Activated naive CD8-positive, alpha-beta T cell treated with anti-CD3 and anti-CD28 coated beads for 36 hours (primary cell): Measurements from ENCODE around the gene OSTN. TPM values are rescaled to one million over a fixed set of nuclear protein-coding genes. Genes with fewer than 3 reads are reported as not detected.
"Not testable (repeated sequence)": the region's sequence is repeated elsewhere in the genome, so short reads cannot be mapped to it uniquely, and the experiment has no call there.

Experiments
- DNase-seq: peaks from one replicate; pipeline ENCODE4 v3.0.0; 2021
- H3K27ac Mint-ChIP-seq: one replicate; pipeline ENCODE4 v1.8.0; 2022; ENCODE audit warnings: mild to moderate bottlenecking, moderate library complexity, mixed read lengths
- H3K27me3 Mint-ChIP-seq: one replicate; pipeline ENCODE4 v1.8.0; 2022; ENCODE audit warnings: mild to moderate bottlenecking, mixed read lengths
- H3K36me3 Mint-ChIP-seq: one replicate; pipeline ENCODE4 v1.8.0; 2021; ENCODE audit warnings: mild to moderate bottlenecking, mixed read lengths
- H3K4me1 Mint-ChIP-seq: one replicate; pipeline ENCODE4 v1.8.0; 2021; ENCODE audit warnings: mixed read lengths
- H3K4me3 Mint-ChIP-seq: one replicate; pipeline ENCODE4 v1.8.0; 2022; ENCODE audit warnings: mild to moderate bottlenecking, moderate library complexity, mixed read lengths
- H3K9me3 Mint-ChIP-seq: one replicate; pipeline ENCODE4 v1.8.0; 2022; ENCODE audit warnings: mixed read lengths
- total RNA-seq, 2 experiments: library from RNA; stranded (reverse); gene quantifications; one replicate each; pipeline ENCODE4 v1.2.3, GENCODE V29; 2021

OSTN gene
- total RNA-seq, 2 experiments from 2014 or later: not detected

DNA sequence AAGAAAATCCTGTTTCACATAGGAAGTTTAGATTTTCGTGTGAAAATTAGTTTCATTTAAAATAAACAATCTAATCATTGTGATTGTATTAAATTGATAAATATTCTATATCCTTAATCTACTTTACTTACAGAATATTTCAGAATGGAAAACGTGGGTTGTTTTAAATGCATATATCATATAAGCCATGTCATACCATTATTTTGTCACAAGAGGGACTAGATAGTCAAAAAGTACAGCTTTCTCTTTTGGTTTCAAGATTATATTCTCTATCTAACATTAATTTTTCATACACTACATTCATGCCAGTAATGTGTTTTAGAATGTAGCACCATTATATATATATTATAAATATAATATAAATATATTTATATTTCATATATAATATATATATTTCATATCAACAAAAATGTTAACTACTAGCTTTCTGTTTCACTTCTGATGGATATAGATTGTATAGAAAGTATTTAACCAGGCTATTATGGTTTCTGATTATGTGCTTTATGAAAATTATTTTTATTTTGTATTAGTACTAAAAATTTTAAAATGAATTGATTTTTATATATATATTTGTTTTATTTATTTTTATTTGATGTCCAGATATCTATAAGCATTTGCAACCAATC lies 45.3 kb downstream of the OSTN start:
- no peaks in the 10 kb centered on the region for H3K36me3 Mint-ChIP-seq
- H3K27me3 Mint-ChIP-seq: no peaks in the 10 kb centered on the region
- no peaks in the 10 kb centered on the region for H3K9me3 Mint-ChIP-seq
- no peak for DNase-seq
- no peaks in the 10 kb centered on the region for H3K4me1 Mint-ChIP-seq
- H3K4me3 Mint-ChIP-seq: no peak overlapping the region
- no peak overlapping the region for H3K27ac Mint-ChIP-seq

DNA sequence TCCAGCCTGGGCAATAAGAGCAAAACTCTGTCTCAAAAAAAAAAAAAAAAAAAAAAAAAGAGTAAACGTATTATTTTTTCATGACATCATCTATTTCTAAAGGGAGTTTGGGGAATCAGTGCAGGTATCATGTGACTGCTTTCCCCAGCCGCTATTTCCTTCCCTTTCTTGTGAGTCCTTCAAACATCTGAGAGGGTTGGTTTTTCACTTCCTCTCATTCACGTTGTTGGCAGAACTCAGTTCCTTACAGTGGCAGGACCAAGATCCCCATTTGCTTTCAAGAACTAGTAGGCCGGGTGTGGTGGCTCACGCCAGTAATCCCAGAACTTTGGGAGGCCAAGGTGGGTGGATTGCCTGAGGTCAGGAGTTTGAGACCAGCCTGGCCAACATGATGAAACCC lies 47.0 kb downstream of the OSTN start:
- not testable (repeated sequence) for H3K36me3 Mint-ChIP-seq, DNase-seq, H3K4me3 Mint-ChIP-seq, H3K27ac Mint-ChIP-seq, H3K9me3 Mint-ChIP-seq, H3K4me1 Mint-ChIP-seq, H3K27me3 Mint-ChIP-seq

DNA sequence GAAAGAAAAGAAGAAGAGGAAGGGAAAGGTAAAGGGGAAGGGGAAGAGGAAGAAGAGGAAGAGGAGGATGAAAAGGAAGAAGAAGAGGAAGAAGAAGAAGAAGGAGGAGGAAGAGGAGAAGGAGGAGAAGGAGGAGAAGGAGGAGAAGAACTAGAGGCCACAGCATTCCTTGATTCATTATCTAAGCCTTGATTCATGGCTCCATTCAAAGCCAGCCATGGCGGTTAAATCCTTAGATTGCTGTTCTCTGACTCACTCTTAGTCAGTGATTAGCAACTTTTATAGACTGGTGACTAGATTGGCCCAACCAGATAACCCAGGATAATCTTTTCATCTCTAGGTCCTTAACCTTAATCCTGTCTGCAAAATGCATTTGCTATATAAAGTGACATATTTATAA lies 47.6 kb downstream of the OSTN start:
- Mint-ChIP-seq H3K9me3 (no peaks in the 10 kb centered on the region), H3K27ac (no peak overlapping the region), H3K4me3 (no peak overlapping the region), H3K36me3 (no peaks in the 10 kb centered on the region), H3K27me3 (no peaks in the 10 kb centered on the region), H3K4me1 (no peaks in the 10 kb centered on the region)
- DNase-seq: no peak

DNA sequence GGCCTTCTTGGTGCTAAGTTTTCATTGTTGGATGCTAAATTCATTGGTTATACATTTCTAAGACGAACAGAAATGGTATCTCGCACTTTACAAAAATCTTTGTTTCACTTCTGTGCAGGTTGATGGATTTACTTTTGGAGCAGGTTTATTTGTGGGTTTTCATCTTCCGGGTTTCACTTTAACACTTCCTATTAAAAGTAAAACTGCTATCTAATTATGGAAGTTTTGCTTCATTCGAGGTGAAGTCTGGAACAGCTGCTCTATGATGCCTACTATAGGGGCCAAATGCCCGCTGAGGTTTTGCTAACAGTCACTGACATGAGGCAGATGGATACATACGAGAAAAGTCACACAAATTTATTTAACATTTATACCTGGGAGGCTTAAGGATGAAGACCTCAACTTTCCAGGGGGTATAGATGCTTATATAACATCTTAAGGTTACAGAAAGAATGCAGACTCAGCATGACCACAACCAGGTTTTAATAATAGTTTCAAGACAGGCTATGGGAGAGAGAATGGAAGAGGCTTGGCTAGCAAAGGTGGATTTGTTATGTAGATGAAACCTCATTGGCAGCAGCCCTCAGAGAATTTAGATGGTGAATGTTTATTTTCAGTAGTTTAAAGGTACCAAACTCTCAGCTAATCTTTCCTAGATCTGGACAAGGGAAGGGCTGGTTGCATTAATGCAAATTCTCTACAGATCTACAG lies 54.2 kb downstream of the OSTN start:
- Mint-ChIP-seq H3K4me3 (no peak overlapping the region), H3K4me1 (no peaks in the 10 kb centered on the region), H3K27me3 (no peaks in the 10 kb centered on the region), H3K9me3 (no peaks in the 10 kb centered on the region), H3K27ac (no peak overlapping the region), H3K36me3 (no peaks in the 10 kb centered on the region)
- DNase-seq: no peak

DNA sequence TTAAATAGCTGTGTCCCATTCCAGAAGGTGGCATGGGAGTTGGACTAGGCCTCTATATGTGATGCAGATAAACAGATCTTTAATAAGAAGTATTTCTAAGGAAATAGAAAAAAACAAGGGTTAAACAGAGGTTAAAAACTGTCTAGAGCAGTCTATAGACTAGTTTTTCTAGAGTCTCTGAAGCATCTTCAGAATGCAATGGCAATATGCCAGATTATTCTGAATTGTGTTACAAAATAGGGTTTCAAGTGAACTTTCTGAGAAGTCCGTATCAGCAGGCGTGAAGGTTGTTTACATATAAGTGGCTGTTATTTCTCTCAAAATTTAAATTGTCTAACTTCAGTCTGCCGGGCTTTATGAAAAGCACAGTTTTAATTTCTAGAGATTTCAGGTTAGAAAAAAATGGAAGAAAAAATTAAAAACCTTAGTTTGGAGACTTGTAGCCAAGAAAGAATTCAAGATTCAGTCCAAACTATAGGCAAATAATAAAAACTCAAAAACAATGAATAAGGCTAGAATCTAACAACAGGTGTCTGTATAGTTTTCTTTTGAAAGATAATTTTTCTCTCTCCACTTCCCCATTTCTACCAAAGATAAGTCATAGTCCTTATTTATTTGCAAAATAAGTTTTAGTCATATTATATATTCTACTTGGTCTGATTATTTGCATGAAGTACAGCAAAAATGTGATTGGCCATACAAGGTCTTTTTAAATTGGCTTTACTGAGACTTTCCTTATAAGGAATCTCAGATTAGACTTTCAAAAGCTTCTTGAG lies 55.2 kb downstream of the OSTN start:
- Mint-ChIP-seq H3K27me3 (no peaks in the 10 kb centered on the region), H3K4me1 (no peaks in the 10 kb centered on the region), H3K4me3 (no peak overlapping the region), H3K27ac (no peak overlapping the region), H3K9me3 (no peaks in the 10 kb centered on the region), H3K36me3 (no peaks in the 10 kb centered on the region)
- no peak for DNase-seq

DNA sequence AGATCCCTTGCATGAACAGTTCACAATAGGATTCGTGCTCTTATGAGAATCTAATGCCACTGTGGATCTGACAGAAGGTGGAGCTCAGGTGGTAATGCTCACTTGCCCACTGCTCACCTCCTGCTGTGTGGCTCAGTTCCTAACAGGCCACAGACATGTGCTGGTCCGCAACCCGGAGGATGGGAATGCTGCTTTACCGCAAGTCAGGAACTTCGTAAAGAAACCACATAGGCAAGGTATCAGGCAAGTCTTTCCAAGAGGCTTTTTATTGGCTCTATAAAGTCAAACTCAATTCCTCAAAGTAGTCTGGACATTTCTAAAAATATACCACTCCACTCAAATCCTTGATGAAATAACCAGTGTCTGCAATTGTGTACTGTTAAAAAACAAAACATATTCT lies 56.1 kb downstream of the OSTN start:
- no peak overlapping the region for H3K4me3 Mint-ChIP-seq
- no peaks in the 10 kb centered on the region for H3K4me1 Mint-ChIP-seq
- H3K36me3 Mint-ChIP-seq: no peaks in the 10 kb centered on the region

DNA sequence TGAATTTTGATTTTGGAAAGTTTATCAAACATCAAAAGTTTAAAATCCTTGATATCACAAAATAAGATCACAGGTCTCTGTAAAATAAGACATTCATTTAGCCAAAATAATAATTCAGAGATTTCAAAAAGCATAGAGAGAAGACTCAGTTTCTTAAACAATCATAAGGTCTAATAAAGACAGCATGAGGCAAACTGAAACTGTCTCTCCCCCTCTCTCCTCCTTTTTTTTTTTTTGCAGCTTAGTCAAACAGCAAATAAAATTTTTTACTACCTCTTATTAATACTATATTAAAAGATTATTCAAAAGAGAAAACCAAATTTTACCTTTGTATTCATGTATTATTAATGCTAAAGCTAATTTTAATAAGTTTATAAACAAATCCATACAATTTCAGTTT lies 57.4 kb downstream of the OSTN start:
- Mint-ChIP-seq H3K4me1 (no peaks in the 10 kb centered on the region), H3K9me3 (no peaks in the 10 kb centered on the region), H3K4me3 (no peak overlapping the region), H3K36me3 (no peaks in the 10 kb centered on the region), H3K27ac (no peak overlapping the region), H3K27me3 (no peaks in the 10 kb centered on the region)
- no peak for DNase-seq

More for the DNA sequence above, 56.1 kb downstream of the OSTN start:
- DNase-seq: no peak
- Mint-ChIP-seq H3K27ac (no peak overlapping the region), H3K9me3 (no peaks in the 10 kb centered on the region), H3K27me3 (no peaks in the 10 kb centered on the region)

DNA sequence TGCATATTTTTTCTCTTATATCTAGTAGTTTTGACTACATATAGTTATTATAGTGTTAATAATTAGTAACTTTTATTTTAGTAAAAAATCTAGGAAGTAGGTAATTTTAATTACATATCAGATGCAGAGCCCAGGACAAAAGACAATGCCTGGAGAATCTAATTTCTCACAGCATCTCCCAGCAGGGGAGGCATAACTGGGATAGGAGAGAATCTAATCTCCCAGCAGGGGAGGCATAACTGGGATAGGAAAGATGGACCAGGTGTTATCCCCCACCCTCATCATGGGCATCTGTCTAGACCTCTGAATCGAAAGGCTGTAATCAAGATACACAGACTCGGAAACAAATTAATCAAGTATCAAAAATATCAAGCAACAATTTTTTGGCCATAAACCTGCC lies 58.2 kb downstream of the OSTN start:
- Mint-ChIP-seq H3K36me3 (no peaks in the 10 kb centered on the region), H3K4me3 (no peak overlapping the region), H3K9me3 (no peaks in the 10 kb centered on the region), H3K27me3 (no peaks in the 10 kb centered on the region), H3K27ac (no peak overlapping the region), H3K4me1 (no peaks in the 10 kb centered on the region)
- no peak for DNase-seq

DNA sequence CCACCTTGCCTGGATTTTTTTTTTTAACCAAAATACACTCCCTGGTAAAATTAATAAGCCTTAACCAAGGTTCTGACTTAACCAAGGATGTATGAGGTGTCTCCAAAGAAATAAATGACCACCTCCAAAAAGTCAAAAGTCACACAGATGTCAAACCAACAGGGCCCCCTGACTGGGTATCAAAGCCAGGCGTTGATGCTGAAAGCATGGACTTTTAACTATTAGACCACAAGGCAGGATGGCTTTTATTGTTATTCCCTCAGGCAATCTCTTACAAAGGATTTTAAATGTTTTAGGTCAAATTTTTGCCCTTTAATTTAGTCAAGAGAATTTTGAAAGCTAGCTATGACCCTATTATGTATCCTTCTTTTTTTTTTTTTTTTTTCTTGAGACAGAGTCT lies 60.4 kb downstream of the OSTN start:
- no peaks in the 10 kb centered on the region for H3K4me1 Mint-ChIP-seq
- H3K4me3 Mint-ChIP-seq: no peak overlapping the region
- no peaks in the 10 kb centered on the region for H3K9me3 Mint-ChIP-seq
- no peaks in the 10 kb centered on the region for H3K27me3 Mint-ChIP-seq
- no peak overlapping the region for H3K27ac Mint-ChIP-seq
- DNase-seq: no peak
- H3K36me3 Mint-ChIP-seq: no peaks in the 10 kb centered on the region

DNA sequence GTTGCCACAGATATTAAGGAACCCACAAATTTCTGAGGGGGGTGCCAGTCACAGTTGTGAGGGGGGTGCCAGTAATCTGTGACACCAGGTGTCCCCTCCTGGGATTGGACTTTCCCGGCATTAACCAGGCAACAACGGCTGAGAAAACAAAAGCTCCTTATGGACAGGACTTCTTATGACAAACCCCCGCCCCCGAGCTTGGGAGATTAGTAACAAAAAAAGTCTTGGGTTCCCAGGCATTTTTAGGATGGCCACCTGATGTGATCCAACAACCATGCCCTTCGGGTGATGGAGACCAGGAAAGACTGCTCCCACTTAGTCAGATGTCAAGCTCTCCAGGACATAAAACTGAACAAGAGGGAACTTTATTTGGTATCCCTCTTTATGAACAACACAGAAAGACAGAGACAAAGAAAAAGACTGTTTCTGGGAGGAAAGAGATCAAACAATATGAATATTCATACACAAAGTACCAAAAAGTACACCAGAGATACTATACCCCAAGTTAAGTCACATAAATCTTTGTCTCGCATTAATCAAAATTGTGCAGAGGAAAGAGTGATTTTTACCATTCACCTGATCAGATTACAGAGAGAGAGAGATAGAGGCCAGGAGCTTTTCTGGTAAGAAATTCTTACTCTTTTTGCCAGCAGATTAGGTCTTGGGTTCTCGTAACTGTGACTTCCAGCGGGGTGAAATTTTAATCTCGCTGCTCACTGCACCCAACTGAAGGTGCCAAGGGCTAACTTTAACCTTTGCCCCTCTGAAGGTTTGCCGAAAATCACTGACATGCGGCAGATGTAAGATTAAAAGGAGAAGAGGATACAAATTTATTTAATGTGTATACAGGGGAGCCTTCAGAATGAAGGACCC lies 61.6 kb downstream of the OSTN start:
- DNase-seq: no peak
- no peaks in the 10 kb centered on the region for H3K9me3 Mint-ChIP-seq

DNA sequence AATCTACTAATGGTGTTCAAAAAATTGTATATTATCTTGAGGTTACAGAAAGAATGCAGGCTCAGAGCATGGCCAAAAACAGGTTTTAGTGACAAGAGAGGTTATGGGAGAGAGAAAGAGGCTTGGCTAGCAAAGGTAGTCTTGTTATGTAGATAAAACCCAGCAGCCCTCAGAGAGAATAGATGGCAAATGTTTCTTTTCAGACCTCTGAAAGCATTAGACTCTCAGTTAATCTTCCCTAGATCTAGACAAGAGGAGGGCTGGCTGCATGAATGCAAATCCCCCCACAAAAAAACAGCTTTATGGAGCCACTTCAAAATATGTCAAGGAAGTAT lies 62.2 kb downstream of the OSTN start:
- Mint-ChIP-seq H3K36me3 (no peaks in the 10 kb centered on the region), H3K9me3 (no peaks in the 10 kb centered on the region), H3K27ac (no peak overlapping the region), H3K4me1 (no peaks in the 10 kb centered on the region), H3K4me3 (no peak overlapping the region), H3K27me3 (no peaks in the 10 kb centered on the region)
- no peak for DNase-seq

More for the DNA sequence above, 61.6 kb downstream of the OSTN start:
- Mint-ChIP-seq H3K27me3 (no peaks in the 10 kb centered on the region), H3K4me1 (no peaks in the 10 kb centered on the region), H3K27ac (no peak overlapping the region), H3K4me3 (no peak overlapping the region), H3K36me3 (no peaks in the 10 kb centered on the region)

DNA sequence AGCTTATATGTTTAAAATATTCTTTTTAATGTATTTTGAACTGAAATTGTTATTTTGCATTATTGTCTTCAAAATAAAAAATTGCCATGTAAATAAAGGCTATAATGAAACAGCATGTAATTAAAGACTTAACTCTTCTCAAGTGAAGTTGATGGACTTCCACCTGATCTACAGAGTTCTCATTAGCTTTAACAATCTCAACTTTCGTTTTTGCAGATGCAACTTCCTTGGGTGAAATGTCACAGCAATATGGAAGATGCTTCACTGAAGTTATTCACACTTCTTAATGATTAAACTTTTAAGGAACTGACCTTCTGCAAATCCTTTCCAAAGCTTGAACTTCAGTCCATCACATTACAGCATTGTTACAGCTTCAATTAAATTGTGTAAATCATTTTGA lies 63.6 kb downstream of the OSTN start:
- Mint-ChIP-seq H3K9me3 (no peaks in the 10 kb centered on the region), H3K4me3 (no peak overlapping the region), H3K27ac (no peak overlapping the region), H3K4me1 (no peaks in the 10 kb centered on the region), H3K27me3 (peaks cover 3% of the 10 kb centered on the region), H3K36me3 (no peaks in the 10 kb centered on the region)
- no peak for DNase-seq

DNA sequence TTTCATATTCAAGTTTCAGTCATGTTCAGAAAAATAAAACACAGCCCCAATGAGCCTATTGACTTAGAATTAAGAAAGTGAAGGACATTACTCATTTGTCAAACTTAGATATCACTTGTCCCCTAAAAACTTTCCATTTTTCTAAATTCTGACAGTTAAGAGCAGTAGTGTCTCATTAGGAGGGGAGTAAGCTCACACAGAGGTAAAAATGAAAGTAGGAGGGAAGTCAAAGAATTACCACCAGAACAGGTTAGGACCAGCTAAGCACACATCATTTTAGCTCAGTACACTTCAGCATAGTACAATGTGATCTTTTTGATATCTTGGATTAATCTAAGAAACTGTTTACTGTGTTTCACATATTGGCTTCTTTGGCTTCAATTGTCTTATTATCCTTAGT lies 64.3 kb downstream of the OSTN start:
- Mint-ChIP-seq H3K4me3 (no peak overlapping the region), H3K9me3 (no peaks in the 10 kb centered on the region), H3K27ac (no peak overlapping the region)

DNA sequence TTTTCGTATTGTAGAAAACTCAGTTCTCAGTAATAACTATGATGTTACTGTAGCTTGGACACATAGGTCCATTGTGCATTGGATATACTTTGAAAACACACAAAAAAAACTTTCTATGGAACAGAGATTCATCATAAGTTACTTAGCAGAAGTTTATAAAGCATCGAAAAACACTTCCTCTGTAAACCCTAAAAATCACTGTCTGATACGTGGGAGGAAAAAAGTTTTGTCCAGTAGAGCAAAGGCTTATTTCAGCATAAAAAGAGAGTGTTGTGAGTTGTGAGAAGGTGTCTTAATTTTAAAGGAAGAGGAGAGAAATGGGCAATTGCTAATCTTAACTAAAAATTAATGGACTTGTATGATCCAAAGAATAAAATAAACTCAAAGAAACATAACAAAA lies 64.8 kb downstream of the OSTN start:
- no peaks in the 10 kb centered on the region for H3K9me3 Mint-ChIP-seq
- no peaks in the 10 kb centered on the region for H3K4me1 Mint-ChIP-seq
- H3K4me3 Mint-ChIP-seq: no peak overlapping the region
- no peaks in the 10 kb centered on the region for H3K36me3 Mint-ChIP-seq
- peaks cover 3% of the 10 kb centered on the region for H3K27me3 Mint-ChIP-seq
- DNase-seq: no peak
- no peak overlapping the region for H3K27ac Mint-ChIP-seq

More for the DNA sequence above, 64.3 kb downstream of the OSTN start:
- Mint-ChIP-seq H3K27me3 (peaks cover 3% of the 10 kb centered on the region), H3K36me3 (no peaks in the 10 kb centered on the region), H3K4me1 (no peaks in the 10 kb centered on the region)
- DNase-seq: no peak

DNA sequence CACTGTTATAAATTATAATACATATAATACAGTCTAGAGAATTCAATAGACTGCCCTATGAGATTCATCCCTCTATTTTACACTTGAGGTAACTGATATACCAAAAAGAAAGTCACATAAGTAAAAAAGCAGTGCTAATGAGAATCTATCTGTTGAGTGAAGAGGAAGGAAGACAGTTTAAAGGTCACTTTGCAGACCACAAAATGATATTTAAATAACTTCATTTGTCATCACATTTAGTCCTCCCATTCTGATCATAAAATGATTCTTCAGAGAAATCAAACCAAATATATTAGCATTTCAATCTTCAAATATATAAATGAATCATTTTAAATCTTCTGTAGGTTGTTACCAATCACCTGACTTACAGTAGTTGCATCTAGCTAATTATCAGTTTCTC lies 69.7 kb downstream of the OSTN start:
- Mint-ChIP-seq H3K36me3 (no peaks in the 10 kb centered on the region), H3K27me3 (peaks cover 3% of the 10 kb centered on the region), H3K4me3 (no peak overlapping the region), H3K4me1 (no peaks in the 10 kb centered on the region), H3K27ac (no peak overlapping the region), H3K9me3 (no peaks in the 10 kb centered on the region)
- DNase-seq: no peak
